GM12875 (cell line): ENCODE measurements around the gene PRRC2C.

ENCODE experiments used
- H3K4me3 ChIP-seq: one replicate; pipeline ENCODE4 v1.5.1; 2011; ENCODE audit warnings: low read depth, low read length, control low read depth
- CTCF ChIP-seq: IDR thresholded peaks from 2 replicates; pipeline ENCODE4 v1.5.1; 2011; ENCODE audit warnings: low read depth, mild to moderate bottlenecking, control low read depth, inconsistent platforms, low read length, moderate library complexity, borderline replicate concordance; ENCODE audit not compliant: insufficient read depth

Gene PRRC2C

GRCh38 chr1:171636141-171636540, 150.8 kb downstream of the PRRC2C start:
- H3K4me3 ChIP-seq, result no peak overlapping the region
- TF ChIP-seq CTCF, result no peak

GRCh38 chr1:171637928-171638576, 152.7 kb downstream of the PRRC2C start:
- TF ChIP-seq CTCF, result no peak
- H3K4me3 ChIP-seq, result no peak overlapping the region

- H3K4me3 ChIP-seq, result no peak overlapping the region
- no peak for TF ChIP-seq CTCF
Measured at GRCh38 chr1:171640225-171640624, 154.9 kb downstream of the PRRC2C start.

GRCh38 chr1:171641076-171641864, 155.9 kb downstream of the PRRC2C start:
- no peak overlapping the region for H3K4me3 ChIP-seq
- no peak for TF ChIP-seq CTCF

- TF ChIP-seq CTCF, result no peak
- H3K4me3 ChIP-seq, result no peak overlapping the region
Measured at GRCh38 chr1:171642197-171642596, 156.9 kb downstream of the PRRC2C start.
